IPS-18c (cell line): ENCODE measurements around the gene TBC1D5.

Source experiments
- H3K4me3 ChIP-seq: 2 replicates; pipeline ENCODE4 v1.7.0; 2013; ENCODE audit warnings: low read depth, mild to moderate bottlenecking, low read length, moderate library complexity; ENCODE audit not compliant: insufficient read depth
- H3K9me3 ChIP-seq: one replicate; pipeline ENCODE4 v1.6.1; 2013; ENCODE audit warnings: mild to moderate bottlenecking, low read length, moderate library complexity; ENCODE audit not compliant: control insufficient read depth, insufficient read depth

The TBC1D5 gene

GRCh38 chr3:17588422-17588821 lies 154.0 kb downstream of the TBC1D5 start:
- no peak overlapping the region for H3K4me3 ChIP-seq
- peaks cover 2% of the 10 kb centered on the region for H3K9me3 ChIP-seq

- H3K9me3 ChIP-seq, result peaks cover 2% of the 10 kb centered on the region
- H3K4me3 ChIP-seq, result no peak overlapping the region
These were observed 156.8 kb downstream of the TBC1D5 start for GRCh38 chr3:17585394-17586325.

DNA sequence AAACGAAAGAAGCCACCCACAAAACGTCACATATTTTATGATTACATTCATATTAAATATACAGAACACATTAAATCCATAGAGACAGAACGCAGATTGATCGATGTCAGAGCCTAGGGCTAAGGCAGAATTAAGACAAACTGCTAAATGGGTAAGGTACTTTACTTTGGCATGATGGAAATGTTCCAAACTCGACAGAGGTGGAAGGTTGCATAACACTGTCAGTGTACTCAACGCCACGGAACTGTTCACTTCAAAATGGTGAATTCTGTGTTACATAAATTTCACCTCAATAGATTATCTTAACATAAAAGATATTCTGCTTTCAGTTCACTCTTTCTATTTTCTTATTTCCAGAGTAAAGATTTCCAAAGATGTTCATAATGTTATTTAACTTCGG lies 158.4 kb downstream of the TBC1D5 start:
- Histone ChIP-seq H3K4me3 (no peak overlapping the region), H3K9me3 (no peaks in the 10 kb centered on the region)

- no peaks in the 10 kb centered on the region for H3K9me3 ChIP-seq
- no peak overlapping the region for H3K4me3 ChIP-seq
These were observed 158.9 kb downstream of the TBC1D5 start for GRCh38 chr3:17583530-17583929.

DNA sequence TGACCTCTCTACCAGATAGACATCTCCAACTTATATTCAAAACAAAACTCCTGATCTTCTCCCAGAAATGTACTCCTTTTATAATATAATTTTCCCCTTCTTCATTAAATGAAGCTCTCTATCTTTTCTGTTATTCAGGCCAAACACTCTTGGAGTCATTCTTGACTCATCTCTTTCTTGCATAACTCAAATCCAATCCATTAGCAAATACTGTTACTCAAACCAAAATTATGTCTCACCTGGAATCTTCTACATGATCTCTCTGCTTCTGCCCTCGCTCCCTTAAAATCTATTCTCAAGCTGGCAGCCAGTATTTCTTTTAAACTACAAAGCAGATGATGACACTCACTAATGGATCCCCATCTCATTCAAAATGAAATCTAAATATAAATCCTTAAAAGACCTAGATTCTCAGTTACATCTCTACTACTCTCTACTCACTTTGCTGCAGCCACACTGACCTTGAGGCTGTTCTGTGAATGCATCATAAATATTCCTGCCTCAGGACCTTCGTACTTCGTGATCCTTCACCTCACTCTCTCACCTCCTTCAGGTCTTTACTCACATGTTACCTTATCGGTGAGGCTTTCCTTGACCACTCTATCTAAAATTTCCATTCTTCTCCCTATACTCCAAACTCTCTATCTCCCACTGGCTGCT lies 160.9 kb downstream of the TBC1D5 start:
- no peak overlapping the region for H3K4me3 ChIP-seq
- H3K9me3 ChIP-seq, result no peaks in the 10 kb centered on the region

GRCh38 chr3:17580901-17581300 lies 161.5 kb downstream of the TBC1D5 start:
- H3K4me3 ChIP-seq, result no peak overlapping the region
- no peaks in the 10 kb centered on the region for H3K9me3 ChIP-seq

DNA sequence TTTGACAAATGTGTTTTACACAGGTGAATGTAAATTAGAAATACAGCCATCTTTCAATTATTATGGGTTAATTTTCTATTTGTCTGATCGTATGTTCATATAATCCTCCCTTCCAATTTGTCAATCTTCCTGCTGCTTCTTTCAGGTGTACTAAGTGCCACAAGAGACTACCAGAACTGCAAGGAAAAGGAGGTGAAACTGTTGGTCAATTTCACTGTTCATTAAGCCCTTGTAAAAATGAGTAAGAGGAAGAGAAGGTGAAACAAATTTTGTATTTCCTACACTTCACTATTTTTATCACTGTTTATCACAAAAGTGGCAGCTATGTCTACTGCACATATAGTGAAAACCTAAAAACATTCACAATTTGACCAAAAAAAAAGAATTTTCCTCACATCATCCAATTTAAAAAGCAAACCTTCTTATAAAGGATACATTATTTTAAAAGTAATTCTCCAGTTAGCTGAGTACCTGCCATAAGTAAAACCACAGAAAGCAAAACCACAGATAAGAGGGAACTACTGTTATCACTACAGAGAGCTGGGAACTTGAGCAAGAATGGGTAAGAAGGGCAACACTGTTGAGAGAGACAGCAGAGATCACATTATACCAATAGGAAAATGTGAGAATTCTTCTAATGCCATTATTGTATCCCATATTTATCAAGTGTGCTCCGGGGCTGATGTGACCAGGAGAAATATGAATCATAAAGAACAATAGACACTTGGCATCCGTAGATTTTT lies 163.0 kb downstream of the TBC1D5 start:
- Histone ChIP-seq H3K9me3 (no peaks in the 10 kb centered on the region), H3K4me3 (no peak overlapping the region)

- Histone ChIP-seq H3K9me3 (no peaks in the 10 kb centered on the region), H3K4me3 (no peak overlapping the region)
These were observed 164.5 kb downstream of the TBC1D5 start for GRCh38 chr3:17577796-17578520.

- no peaks in the 10 kb centered on the region for H3K9me3 ChIP-seq
- no peak overlapping the region for H3K4me3 ChIP-seq
These were observed 169.0 kb downstream of the TBC1D5 start for GRCh38 chr3:17573396-17573795.

GRCh38 chr3:17571686-17572085 lies 170.7 kb downstream of the TBC1D5 start:
- H3K9me3 ChIP-seq, result no peaks in the 10 kb centered on the region
- no peak overlapping the region for H3K4me3 ChIP-seq

- no peak overlapping the region for H3K4me3 ChIP-seq
These were observed 179.6 kb downstream of the TBC1D5 start for GRCh38 chr3:17562845-17563244.

GRCh38 chr3:17558565-17558964 lies 183.9 kb downstream of the TBC1D5 start:
- Histone ChIP-seq H3K4me3 (no peak overlapping the region), H3K9me3 (no peaks in the 10 kb centered on the region)

More at GRCh38 chr3:17562845-17563244, 179.6 kb downstream of the TBC1D5 start:
- no peaks in the 10 kb centered on the region for H3K9me3 ChIP-seq

DNA sequence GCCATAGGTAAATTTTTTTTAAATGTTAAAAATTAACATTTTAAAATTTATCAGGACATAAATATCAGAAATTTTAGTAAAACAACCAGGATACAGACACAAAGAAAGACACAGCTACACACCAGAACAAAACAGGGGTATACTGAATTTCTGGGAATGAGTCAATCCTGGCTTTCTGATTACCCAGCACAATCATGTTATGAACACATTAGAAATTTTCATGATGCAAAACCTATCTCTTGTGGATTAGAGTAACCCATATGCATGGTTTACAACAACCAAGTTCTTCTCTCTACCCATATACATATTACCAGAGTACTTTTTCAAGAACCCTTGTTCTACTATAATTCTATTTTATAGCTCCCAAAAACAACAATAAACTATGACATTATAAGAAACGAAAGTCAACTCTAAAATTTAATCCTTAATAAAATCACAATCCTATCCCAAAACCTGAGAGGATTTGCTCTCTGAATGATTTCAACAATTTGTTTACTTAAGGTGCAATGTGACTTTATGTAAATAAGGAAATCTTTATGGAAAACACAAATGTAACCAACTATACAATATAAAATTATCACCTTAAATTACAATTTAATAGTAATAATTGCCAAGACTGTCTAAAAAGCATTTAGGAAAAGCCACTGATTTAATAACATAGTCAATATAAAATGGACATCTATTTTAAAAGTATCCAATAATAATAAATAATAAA lies 184.5 kb downstream of the TBC1D5 start:
- no peak overlapping the region for H3K4me3 ChIP-seq
- H3K9me3 ChIP-seq, result no peaks in the 10 kb centered on the region

GRCh38 chr3:17555525-17555924 lies 186.9 kb downstream of the TBC1D5 start:
- H3K4me3 ChIP-seq, result no peak overlapping the region

DNA sequence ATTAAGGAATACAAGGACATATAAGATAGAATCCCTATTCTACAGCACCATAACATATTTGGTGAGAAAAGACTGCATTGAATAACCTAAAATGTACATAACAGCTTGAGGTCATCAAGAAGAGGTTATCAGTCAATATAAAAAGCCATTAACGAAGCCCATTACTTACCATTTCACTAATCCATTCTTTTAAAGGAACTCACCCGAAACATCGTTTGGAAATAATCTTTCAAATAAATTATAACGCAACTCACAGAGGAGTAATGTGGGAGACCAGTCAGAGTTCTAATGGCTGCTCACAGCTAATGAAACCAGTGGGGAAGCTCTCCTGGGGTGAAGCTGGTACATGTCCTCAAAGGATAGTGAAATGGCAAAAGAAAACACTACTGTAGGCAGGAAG lies 188.4 kb downstream of the TBC1D5 start:
- Histone ChIP-seq H3K4me3 (no peak overlapping the region), H3K9me3 (no peaks in the 10 kb centered on the region)

More at GRCh38 chr3:17555525-17555924, 186.9 kb downstream of the TBC1D5 start:
- no peaks in the 10 kb centered on the region for H3K9me3 ChIP-seq

DNA sequence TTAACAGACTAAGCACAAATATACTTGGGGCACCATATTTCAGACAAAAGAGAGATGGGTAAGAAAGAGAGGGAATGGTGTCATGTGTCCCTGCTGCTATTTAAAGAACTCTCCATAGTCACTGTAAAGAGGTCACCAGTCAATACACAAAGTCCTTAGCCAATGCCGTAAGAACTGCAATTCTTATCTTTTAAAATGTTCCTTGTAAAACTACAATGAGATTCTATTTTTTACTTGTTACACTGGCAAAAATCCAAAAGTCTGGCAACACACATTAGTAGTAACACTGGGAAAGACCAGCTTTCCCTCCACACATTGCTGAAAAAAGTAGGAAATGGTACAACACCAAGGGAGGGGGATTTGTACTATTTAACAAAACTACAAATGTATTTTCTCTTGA lies 189.4 kb downstream of the TBC1D5 start:
- Histone ChIP-seq H3K4me3 (no peak overlapping the region), H3K9me3 (no peaks in the 10 kb centered on the region)
